HepG2 (cell line): ENCODE data around the gene TADA3. TPM values are rescaled to one million over a fixed set of nuclear protein-coding genes. Genes with fewer than 3 reads are reported as not detected.

ENCODE experiments used
- AGO1 ChIP-seq: fragments of 200-400 bp; formaldehyde crosslinking; IDR thresholded peaks from 2 replicates; pipeline ENCODE4 v1.6.1; 2017; ENCODE audit warnings: mild to moderate bottlenecking, low read depth, low read length, moderate library complexity; ENCODE audit not compliant: poor library complexity, severe bottlenecking
- BCL6 ChIP-seq: IDR thresholded peaks from 2 replicates; pipeline ENCODE4 v1.6.1; 2016; ENCODE audit warnings: missing genetic modification reagents, missing compliant biosample characterization
- CBX5 ChIP-seq: sonication (generic); formaldehyde crosslinking; IDR thresholded peaks from 2 replicates; pipeline ENCODE4 v1.4.0; 2020; ENCODE audit warnings: missing genetic modification reagents, borderline replicate concordance
- CEBPB ChIP-seq: IDR thresholded peaks from 2 replicates; pipeline ENCODE4 v1.6.1; 2011; ENCODE audit warnings: low read depth, low read length, improper control_type of control experiment, borderline replicate concordance
- DPF2 ChIP-seq: sonication (generic); formaldehyde crosslinking; IDR thresholded peaks from 2 replicates; pipeline ENCODE4 v1.4.0; 2020; ENCODE audit warnings: mild to moderate bottlenecking, low read depth, missing genetic modification reagents, borderline replicate concordance
- ELF4 ChIP-seq: sonication (generic); formaldehyde crosslinking; IDR thresholded peaks from 2 replicates; pipeline ENCODE4 v1.5.0; 2020; ENCODE audit warnings: missing genetic modification reagents, mild to moderate bottlenecking, moderate library complexity, borderline replicate concordance
- HDAC2 ChIP-seq: sonication (generic); formaldehyde crosslinking; IDR thresholded peaks from 2 replicates; pipeline ENCODE4 v1.4.0; 2020; ENCODE audit warnings: missing genetic modification reagents
- KDM4B ChIP-seq: sonication (generic); formaldehyde crosslinking; IDR thresholded peaks from 2 replicates; pipeline ENCODE4 v1.4.0; 2020; ENCODE audit warnings: missing genetic modification reagents
- PCBP1 ChIP-seq: fragments of 200-400 bp; formaldehyde crosslinking; IDR thresholded peaks from 2 replicates; pipeline ENCODE4 v1.6.1; 2017; ENCODE audit warnings: mild to moderate bottlenecking, low read depth, low read length, borderline replicate concordance
- PITX1 ChIP-seq: sonication (generic); formaldehyde crosslinking; IDR thresholded peaks from 2 replicates; pipeline ENCODE4 v1.5.1; 2020; ENCODE audit warnings: mild to moderate bottlenecking, missing genetic modification reagents
- REPIN1 ChIP-seq: sonication (generic); formaldehyde crosslinking; IDR thresholded peaks from 2 replicates; pipeline ENCODE4 v1.8.0; 2022; ENCODE audit warnings: missing genetic modification reagents, low read depth, mild to moderate bottlenecking, borderline replicate concordance
- SNAPC2 ChIP-seq: sonication (generic); formaldehyde crosslinking; IDR thresholded peaks from 2 replicates; pipeline ENCODE4 v1.8.1; 2022; ENCODE audit warnings: mild to moderate bottlenecking, missing genetic modification reagents
- ZBTB21 ChIP-seq: sonication (generic); formaldehyde crosslinking; IDR thresholded peaks from 2 replicates; pipeline ENCODE4 v1.4.0; 2020; ENCODE audit warnings: missing genetic modification reagents
- ZBTB7A ChIP-seq: sonication (generic); formaldehyde crosslinking; IDR thresholded peaks from 2 replicates; pipeline ENCODE4 v1.8.0; 2022; ENCODE audit warnings: mild to moderate bottlenecking, missing genetic modification reagents
- ZNF207 ChIP-seq: fragments of 450-650 bp; IDR thresholded peaks from 2 replicates; pipeline ENCODE4 v1.6.1; 2016; ENCODE audit warnings: antibody characterized with exemption, borderline replicate concordance
- ZNF777 ChIP-seq: sonication (generic); formaldehyde crosslinking; IDR thresholded peaks from 2 replicates; pipeline ENCODE4 v1.4.0; 2020; ENCODE audit warnings: missing genetic modification reagents
- ZNF781 ChIP-seq: sonication (generic); formaldehyde crosslinking; IDR thresholded peaks from 2 replicates; pipeline ENCODE4 v1.5.1; 2020; ENCODE audit warnings: borderline replicate concordance, mild to moderate bottlenecking, missing genetic modification reagents; ENCODE audit errors: not compliant biosample characterization
- ZNF816 ChIP-seq: sonication (generic); formaldehyde crosslinking; IDR thresholded peaks from 2 replicates; pipeline ENCODE4 v1.8.0; 2022; ENCODE audit warnings: missing genetic modification reagents, mild to moderate bottlenecking, borderline replicate concordance
- ZSCAN12 ChIP-seq: sonication (generic); formaldehyde crosslinking; IDR thresholded peaks from 2 replicates; pipeline ENCODE4 v1.9.0; 2021; ENCODE audit warnings: mild to moderate bottlenecking, missing genetic modification reagents
- polyA plus RNA-seq, 8 experiments: library from polyadenylated mRNA; depleted of rRNA in 3 of 8; stranded (reverse) in 7 of 8; unstranded in 1 of 8; fragments of >200 nt; fragmentation: Illumina TruSeq in 4 of 8; extraction: Trizol in 4 of 8; gene quantifications; 2 replicates each; pipeline versions ENCODE4 v1.2.1 to v1.2.3, GENCODE V29; 2011 to 2016; ENCODE audit warnings: low read depth in 4 of 8, missing spikeins in 1 of 8, mixed read lengths in 1 of 8; ENCODE audit not compliant: insufficient read depth in 1 of 8
- total RNA-seq, 5 experiments: library from RNA; depleted of rRNA; stranded (reverse); fragments of >200 nt; fragmentation: Illumina TruSeq; extraction: Trizol; gene quantifications; 2 replicates each; pipeline ENCODE4 v1.2.3, GENCODE V29; 2016; ENCODE audit warnings: low read depth in 1 of 5
- TF ChIP-seq, protein P1 (sequence below), 2 experiments: sonication (generic) in 1 of 2; formaldehyde crosslinking in 1 of 2; IDR thresholded peaks; 2 replicates each; pipeline versions ENCODE4 v1.6.1 to v1.9.0; 2014 to 2022; ENCODE audit warnings: antibody characterized with exemption in 1 of 2, borderline replicate concordance in 1 of 2, inconsistent platforms in 1 of 2, low read depth in 1 of 2, missing genetic modification reagents in 1 of 2
- TF ChIP-seq, protein P2 (sequence below): sonication (generic); IDR thresholded peaks from 2 replicates; pipeline ENCODE4 v1.6.1; 2016; ENCODE audit warnings: low read depth, borderline replicate concordance

The TADA3 gene
- total and polyA plus RNA-seq, 2 of the 13 experiments (the other 11 are each of a cell fraction or from before 2014, with no cell fraction given): 32.1 to 37.1 TPM

DNA sequence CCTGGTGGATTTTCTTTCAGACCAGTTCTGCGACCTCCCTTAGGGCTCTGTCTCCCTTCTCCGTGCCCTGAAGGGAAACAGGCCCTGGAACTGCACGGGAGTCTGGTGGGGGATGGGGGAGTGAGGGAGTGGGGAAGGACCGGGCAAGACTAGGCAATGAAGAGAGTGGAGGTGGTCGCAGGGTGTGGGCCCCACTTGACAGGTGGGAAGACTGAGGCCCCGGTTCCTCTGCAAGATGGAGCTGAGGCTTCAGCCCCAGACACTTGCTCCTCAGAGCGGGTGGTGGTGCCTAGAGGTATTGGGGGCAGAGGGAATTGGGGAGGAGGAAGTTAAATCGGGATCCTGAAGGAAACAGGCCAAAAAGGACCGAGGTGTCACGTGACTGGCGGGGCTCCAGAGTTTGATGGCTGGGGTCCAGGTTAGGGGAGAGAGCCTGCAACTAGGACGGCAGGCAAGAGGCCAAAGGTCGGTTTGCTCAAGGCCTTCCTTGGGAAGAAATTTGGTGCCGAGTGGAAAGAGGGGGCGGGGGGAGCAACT lies 21.9 kb downstream of the TADA3 start (continued):
- TF ChIP-seq, protein P1, sequence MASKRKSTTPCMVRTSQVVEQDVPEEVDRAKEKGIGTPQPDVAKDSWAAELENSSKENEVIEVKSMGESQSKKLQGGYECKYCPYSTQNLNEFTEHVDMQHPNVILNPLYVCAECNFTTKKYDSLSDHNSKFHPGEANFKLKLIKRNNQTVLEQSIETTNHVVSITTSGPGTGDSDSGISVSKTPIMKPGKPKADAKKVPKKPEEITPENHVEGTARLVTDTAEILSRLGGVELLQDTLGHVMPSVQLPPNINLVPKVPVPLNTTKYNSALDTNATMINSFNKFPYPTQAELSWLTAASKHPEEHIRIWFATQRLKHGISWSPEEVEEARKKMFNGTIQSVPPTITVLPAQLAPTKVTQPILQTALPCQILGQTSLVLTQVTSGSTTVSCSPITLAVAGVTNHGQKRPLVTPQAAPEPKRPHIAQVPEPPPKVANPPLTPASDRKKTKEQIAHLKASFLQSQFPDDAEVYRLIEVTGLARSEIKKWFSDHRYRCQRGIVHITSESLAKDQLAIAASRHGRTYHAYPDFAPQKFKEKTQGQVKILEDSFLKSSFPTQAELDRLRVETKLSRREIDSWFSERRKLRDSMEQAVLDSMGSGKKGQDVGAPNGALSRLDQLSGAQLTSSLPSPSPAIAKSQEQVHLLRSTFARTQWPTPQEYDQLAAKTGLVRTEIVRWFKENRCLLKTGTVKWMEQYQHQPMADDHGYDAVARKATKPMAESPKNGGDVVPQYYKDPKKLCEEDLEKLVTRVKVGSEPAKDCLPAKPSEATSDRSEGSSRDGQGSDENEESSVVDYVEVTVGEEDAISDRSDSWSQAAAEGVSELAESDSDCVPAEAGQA (IDR thresholded peaks at IDR 0.05; ENCODE audit: low read depth): peak; percentile 19; the same call in 1 of the 2 replicates
- TF ChIP-seq, protein P1 (CRISPR knock-in tag; IDR thresholded peaks at IDR 0.05; ENCODE audit: borderline replicate concordance): no peak
- TF ChIP-seq REPIN1 (CRISPR knock-in tag) (no peak), ZBTB21 (no peak), CBX5 (CRISPR knock-in tag) (no peak), ZSCAN12 (no peak), AGO1 (no peak), ZNF781 (CRISPR knock-in tag) (no peak), SNAPC2 (CRISPR knock-in tag) (no peak), DPF2 (CRISPR knock-in tag) (no peak), PITX1 (CRISPR knock-in tag) (no peak), ZNF207 (0 out of 2 replicates have a peak, but pooled peaks have one; percentile 32), BCL6 (no peak), CEBPB (peak; percentile 51; the same call in 1 of the 2 replicates), ZNF816 (CRISPR knock-in tag) (no peak), PCBP1 (0 out of 2 replicates have a peak, but pooled peaks have one; percentile 41), ZNF777 (0 out of 2 replicates have a peak, but pooled peaks have one; percentile 37), ELF4 (CRISPR knock-in tag) (no peak), HDAC2 (CRISPR knock-in tag) (peak; percentile 27; the same call in 1 of the 2 replicates), KDM4B (no peak), ZBTB7A (CRISPR knock-in tag) (peak; percentile 75)
- TF ChIP-seq, protein P2, sequence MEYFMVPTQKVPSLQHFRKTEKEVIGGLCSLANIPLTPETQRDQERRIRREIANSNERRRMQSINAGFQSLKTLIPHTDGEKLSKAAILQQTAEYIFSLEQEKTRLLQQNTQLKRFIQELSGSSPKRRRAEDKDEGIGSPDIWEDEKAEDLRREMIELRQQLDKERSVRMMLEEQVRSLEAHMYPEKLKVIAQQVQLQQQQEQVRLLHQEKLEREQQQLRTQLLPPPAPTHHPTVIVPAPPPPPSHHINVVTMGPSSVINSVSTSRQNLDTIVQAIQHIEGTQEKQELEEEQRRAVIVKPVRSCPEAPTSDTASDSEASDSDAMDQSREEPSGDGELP: no peak
